Stimulated activated CD8-positive, alpha-beta memory T cell treated with anti-CD3 and anti-CD28 coated beads, Interleukin-15, amount 100 ng/mL, for 1 hour (primary cell): ENCODE data around the gene KLF6.

Source experiments
- DNase-seq: peaks from one replicate; pipeline ENCODE4 v3.0.0-alpha.2; 2020; ENCODE audit warnings: low read depth

KLF6 gene

DNA sequence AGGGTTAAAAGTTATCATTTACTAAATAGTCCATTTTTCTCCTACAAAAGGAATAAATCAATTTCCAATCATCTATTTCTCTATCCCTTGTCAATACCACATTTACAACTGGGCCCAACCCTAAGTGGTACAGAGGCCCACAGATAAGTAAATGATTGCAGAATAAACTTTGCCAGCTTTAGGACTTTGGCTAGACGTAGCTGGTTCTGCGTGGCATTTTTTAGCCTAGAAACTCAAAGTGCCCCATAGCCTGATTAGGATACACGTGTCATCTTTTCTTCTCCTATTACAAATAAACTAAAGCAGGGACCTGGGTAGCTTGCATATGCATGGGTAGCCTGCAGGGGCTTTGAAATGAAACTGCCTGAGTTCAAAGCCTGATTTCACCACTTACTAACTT lies 56.4 kb downstream of the KLF6 start:
- DNase-seq: no peak

DNA sequence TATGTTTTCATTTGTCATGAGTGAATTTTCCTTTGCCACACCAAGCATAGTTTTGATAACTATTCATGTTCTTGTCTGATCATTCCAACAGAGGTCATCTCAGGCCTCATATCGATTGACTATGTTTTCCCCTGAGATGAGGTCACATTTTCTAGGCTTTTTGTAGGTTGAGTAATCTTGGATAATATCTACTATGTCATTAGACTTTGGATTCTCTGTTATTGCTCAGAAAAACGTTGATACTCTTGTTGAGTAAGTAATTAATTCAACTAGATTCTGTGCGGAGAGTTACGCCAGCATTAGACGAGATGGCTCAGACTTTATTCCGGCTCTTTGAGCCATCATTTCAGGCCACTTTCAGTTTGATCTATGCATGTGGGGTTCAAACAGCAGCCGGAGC lies 57.7 kb downstream of the KLF6 start:
- no peak for DNase-seq
